Upper lobe of left lung (tissue), 4 donors: ENCODE results near the gene DUSP12.

Experiments used
- CTCF ChIP-seq, 6 experiments: fragments of 450-650 bp in 4 of 6; fragments of 200-600 bp in 2 of 6; sonication (generic) in 2 of 6; IDR thresholded peaks; one replicate each; pipeline ENCODE4 v1.5.1; 2016 to 2019; ENCODE audit warnings: antibody characterized with exemption in 6 of 6
- EP300 ChIP-seq, 4 donors: sonication (generic); formaldehyde crosslinking; IDR thresholded peaks; one replicate each; pipeline ENCODE4 v1.5.1; 2017; ENCODE audit warnings: antibody characterized with exemption in 4 of 4, control low read depth in 2 of 4

GRCh38 chr1:161787355-161787754 lies 37.8 kb downstream of the DUSP12 start:
- TF ChIP-seq EP300 (IDR thresholded peaks at IDR 0.05) (no peak), CTCF (IDR thresholded peaks at IDR 0.05) (no peak)
